OCI-LY3 (cell line): ENCODE results near the gene AGAP1.
A peak's percentile ranks its signal among the peaks of the same experiment; 100 is the strongest.

Source experiments
- H2AFZ ChIP-seq: fragments of 200-600, 300-600 bp; shearing (Covaris generic); 2 replicates; pipeline ENCODE4 v1.6.0; 2014; ENCODE audit warnings: antibody characterized with exemption, low read depth, low read length
- H3K27ac ChIP-seq: fragments of 200-600, 300-600 bp; sonication (generic); 2 replicates; pipeline ENCODE4 v1.5.1; 2014; ENCODE audit warnings: mild to moderate bottlenecking, low read length, moderate library complexity, mixed read lengths
- H3K27me3 ChIP-seq: fragments of 200-600, 300-600 bp; sonication (generic); 2 replicates; pipeline ENCODE4 v1.6.1; 2014; ENCODE audit warnings: low read depth, low read length, mixed read lengths
- H3K36me3 ChIP-seq: fragments of 200-600, 300-600 bp; sonication (generic); replicated peaks from 2 replicates; pipeline ENCODE3; 2014; ENCODE audit warnings: low read depth, low read length, mixed read lengths
- H3K4me1 ChIP-seq: fragments of 300-600, 200-600 bp; sonication (generic); 2 replicates; pipeline ENCODE4 v1.6.1; 2014; ENCODE audit warnings: low read length, mixed read lengths
- H3K4me2 ChIP-seq: fragments of 200-600, 300-600 bp; sonication (generic); 2 replicates; pipeline ENCODE4 v1.6.1; 2014; ENCODE audit warnings: low read length, mixed read lengths
- H3K4me3 ChIP-seq: fragments of 300-600, 200-600 bp; sonication (generic); 2 replicates; pipeline ENCODE4 v1.5.1; 2014; ENCODE audit warnings: antibody characterized with exemption, mild to moderate bottlenecking, low read length, moderate library complexity
- H3K79me2 ChIP-seq: fragments of 300-600, 200-600 bp; shearing (Covaris generic); 2 replicates; pipeline ENCODE4 v1.6.1; 2014; ENCODE audit warnings: mild to moderate bottlenecking, low read length, mixed read lengths
- H3K9ac ChIP-seq: fragments of 300-600, 200-600 bp; shearing (Covaris generic); 2 replicates; pipeline ENCODE4 v1.6.0; 2014; ENCODE audit warnings: mild to moderate bottlenecking, low read length, moderate library complexity
- H3K9me3 ChIP-seq: fragments of 200-600, 300-600 bp; shearing (Covaris generic); 2 replicates; pipeline ENCODE4 v1.6.1; 2014; ENCODE audit warnings: low read length, mixed read lengths; ENCODE audit not compliant: insufficient read depth
- H4K20me1 ChIP-seq: fragments of 200-600, 300-600 bp; sonication (generic); 2 replicates; pipeline ENCODE4 v1.6.1; 2016; ENCODE audit warnings: low read length, mixed read lengths; ENCODE audit not compliant: insufficient read depth
- CTCF ChIP-seq: fragments of 200-600, 300-600 bp; sonication (generic); IDR thresholded peaks from 2 replicates; pipeline ENCODE4 v1.5.1; 2014; ENCODE audit warnings: antibody characterized with exemption, low read length, low read depth
- EZH2phosphoT487 ChIP-seq: fragments of 200-600 bp; shearing (Covaris generic); IDR thresholded peaks from 2 replicates; pipeline ENCODE4 v1.6.1; 2018; ENCODE audit warnings: antibody characterized with exemption, mixed run types, low read depth

AGAP1 gene

DNA sequence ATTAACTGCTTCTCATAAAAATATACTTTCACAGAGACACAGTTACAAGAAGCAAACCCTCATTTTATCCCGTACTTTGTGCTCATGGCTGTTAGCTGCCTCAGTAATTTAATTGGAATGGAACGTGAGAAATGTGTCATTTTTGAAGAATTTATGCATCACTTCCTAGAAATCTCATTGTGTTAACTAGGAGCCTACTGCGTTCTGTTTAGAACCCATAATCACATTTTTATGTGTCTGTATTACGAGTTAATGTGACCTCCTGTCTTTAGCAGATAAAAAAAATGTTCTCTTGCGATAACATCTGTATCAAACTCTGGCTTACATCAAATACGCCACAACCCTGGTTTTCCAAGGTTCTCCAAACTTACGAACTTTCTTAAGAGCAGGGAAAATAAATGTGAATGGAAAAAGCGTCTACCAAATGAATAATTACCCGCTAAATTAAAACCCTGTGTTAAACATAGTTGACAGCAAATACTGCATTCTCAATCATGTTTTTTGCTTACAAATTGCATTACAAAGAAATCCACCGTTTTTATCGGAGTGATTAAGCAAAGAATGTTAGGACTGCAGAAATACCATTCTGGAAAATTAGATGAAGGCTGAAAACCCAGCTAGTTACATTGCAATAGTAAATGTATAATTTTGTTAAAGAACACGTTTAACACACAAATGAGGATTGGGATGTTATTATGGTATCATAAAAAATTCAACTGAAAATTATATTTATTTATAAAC is 686.4 kb downstream of the AGAP1 start:
- H3K4me1 ChIP-seq, result no peaks in the 10 kb centered on the region
- TF ChIP-seq CTCF, result no peak
- H2AFZ ChIP-seq, result no peak overlapping the region
- H3K36me3 ChIP-seq, result no peaks in the 10 kb centered on the region
- H3K9me3 ChIP-seq, result no peaks in the 10 kb centered on the region
- no peak overlapping the region for H3K4me3 ChIP-seq
- no peak overlapping the region for H3K4me2 ChIP-seq
- H3K9ac ChIP-seq, result no peak overlapping the region
- no peaks in the 10 kb centered on the region for H4K20me1 ChIP-seq
- H3K27me3 ChIP-seq, result no peaks in the 10 kb centered on the region
- H3K79me2 ChIP-seq, result no peaks in the 10 kb centered on the region
- no peak overlapping the region for H3K27ac ChIP-seq

GRCh38 chr2:236180831-236181453 is 687.1 kb downstream of the AGAP1 start:
- no peaks in the 10 kb centered on the region for H4K20me1 ChIP-seq
- no peaks in the 10 kb centered on the region for H3K9me3 ChIP-seq
- H3K79me2 ChIP-seq, result no peaks in the 10 kb centered on the region
- no peaks in the 10 kb centered on the region for H3K27me3 ChIP-seq
- no peaks in the 10 kb centered on the region for H3K36me3 ChIP-seq
- TF ChIP-seq CTCF (peak; percentile 59), EZH2phosphoT487 (no peak)
- no peak overlapping the region for H3K4me2 ChIP-seq
- no peaks in the 10 kb centered on the region for H3K4me1 ChIP-seq
- H3K27ac ChIP-seq, result no peak overlapping the region
- H3K9ac ChIP-seq, result no peak overlapping the region
- H3K4me3 ChIP-seq, result no peak overlapping the region
- no peak overlapping the region for H2AFZ ChIP-seq
